ENCODE results near the gene KLK6.

- TF ChIP-seq CTCF (IDR thresholded peaks at IDR 0.05) (no peak), POLR2A (IDR thresholded peaks at IDR 0.05) (no peak)
These were observed 6.4 kb upstream of the KLK6 start for GRCh38 chr19:50975766-50976165.

All from testis (tissue), 2 donors.